GM10266 (cell line): ENCODE data around the gene PKHD1.

ENCODE experiments used
- DNase-seq: peaks from one replicate; pipeline ENCODE4 v3.0.0; 2012; ENCODE audit errors: extremely low spot score
- TF ChIP-seq, protein P1 (sequence below): IDR thresholded peaks from 2 replicates; pipeline ENCODE4 v1.5.1; 2012; ENCODE audit warnings: mild to moderate bottlenecking, low read depth; ENCODE audit not compliant: control insufficient read depth, insufficient read depth; ENCODE audit errors: missing control alignments

PKHD1 gene

DNA sequence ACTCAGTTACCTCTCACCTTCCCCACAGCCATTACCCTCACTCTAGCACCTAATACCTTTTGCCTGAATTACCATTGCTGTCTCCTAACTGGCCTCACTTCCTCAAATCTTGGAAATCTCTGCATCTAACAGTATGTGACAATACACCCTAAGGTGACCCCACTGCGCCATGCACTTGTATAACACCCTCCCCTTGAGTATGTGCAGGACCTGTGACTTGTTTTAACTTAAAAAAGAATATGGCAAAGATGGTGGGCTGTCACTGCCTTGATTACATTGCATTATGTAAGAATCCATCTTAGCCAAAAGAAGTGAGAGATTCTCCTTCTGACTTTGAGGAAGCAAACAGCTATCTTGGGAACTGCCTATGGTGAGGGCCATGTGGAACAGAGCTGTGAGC, 29.9 kb upstream of the PKHD1 start:
- no peak for DNase-seq
- TF ChIP-seq, protein P1, sequence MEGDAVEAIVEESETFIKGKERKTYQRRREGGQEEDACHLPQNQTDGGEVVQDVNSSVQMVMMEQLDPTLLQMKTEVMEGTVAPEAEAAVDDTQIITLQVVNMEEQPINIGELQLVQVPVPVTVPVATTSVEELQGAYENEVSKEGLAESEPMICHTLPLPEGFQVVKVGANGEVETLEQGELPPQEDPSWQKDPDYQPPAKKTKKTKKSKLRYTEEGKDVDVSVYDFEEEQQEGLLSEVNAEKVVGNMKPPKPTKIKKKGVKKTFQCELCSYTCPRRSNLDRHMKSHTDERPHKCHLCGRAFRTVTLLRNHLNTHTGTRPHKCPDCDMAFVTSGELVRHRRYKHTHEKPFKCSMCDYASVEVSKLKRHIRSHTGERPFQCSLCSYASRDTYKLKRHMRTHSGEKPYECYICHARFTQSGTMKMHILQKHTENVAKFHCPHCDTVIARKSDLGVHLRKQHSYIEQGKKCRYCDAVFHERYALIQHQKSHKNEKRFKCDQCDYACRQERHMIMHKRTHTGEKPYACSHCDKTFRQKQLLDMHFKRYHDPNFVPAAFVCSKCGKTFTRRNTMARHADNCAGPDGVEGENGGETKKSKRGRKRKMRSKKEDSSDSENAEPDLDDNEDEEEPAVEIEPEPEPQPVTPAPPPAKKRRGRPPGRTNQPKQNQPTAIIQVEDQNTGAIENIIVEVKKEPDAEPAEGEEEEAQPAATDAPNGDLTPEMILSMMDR = no peak

- TF ChIP-seq, protein P1 = no peak
- DNase-seq = no peak
These were observed 29.2 kb upstream of the PKHD1 start for GRCh38 chr6:52116605-52116948.

DNA sequence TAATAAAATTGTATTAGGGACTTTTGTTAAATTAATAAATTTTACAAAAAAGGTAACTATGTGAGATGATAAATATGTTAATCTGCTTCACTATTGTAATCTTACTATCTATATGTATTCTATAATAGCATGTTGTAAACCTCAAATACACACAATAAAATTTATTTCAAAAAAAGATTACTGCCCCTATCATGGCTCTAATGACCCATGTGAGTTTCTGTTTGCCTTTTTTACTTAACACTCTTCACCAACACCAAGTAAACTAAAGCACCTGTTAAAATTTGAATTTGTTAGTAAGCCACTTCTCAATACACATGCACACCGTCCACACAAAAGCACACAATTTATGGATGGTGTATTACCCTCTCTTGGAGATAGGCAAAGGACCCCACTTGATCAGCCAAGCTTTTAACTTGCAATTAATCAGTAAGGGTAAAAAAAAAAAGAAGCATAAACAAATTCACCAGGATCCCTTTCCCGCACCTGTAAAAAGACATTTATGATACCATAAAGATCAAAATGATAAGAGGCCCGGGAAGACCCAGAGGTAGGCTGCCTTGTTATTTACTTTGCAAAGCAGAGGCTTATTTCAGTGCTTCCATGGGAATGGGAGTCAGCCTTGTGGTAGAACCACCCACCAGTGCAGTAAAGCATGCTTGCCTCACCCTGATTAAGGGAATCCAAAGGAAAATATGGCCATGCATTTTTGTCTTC, 28.6 kb upstream of the PKHD1 start:
- TF ChIP-seq, protein P1 = no peak
- DNase-seq = no peak

DNA sequence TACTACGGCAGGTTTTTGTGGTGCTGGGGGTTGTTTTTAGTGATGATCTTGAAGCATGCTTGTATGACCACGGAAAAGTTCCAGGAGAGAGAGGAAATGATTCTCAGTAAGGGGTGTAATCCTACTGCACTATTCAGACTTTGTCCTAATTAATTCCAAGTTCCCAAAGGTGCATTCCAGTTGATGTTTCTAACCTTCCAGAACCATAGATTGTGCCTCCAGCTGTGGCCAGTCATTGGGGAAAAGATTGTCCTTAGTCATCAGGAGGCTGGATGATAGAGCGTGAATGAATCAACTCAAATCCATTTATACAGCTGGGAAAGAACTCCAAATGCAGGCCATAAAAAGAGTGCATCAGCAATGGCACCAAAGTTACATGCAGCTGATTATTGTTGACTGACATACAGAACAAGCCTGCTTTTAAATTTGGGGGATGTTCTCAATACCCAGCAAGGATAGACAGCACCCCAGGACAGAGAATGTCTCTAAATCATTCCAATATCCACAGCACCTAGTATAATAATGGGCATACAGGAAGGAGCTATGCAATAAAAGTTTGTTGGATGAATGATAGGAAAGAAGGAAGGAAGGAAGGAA, 27.8 kb upstream of the PKHD1 start:
- TF ChIP-seq, protein P1 = no peak

GRCh38 chr6:52109171-52109571, 21.8 kb upstream of the PKHD1 start:
- no peak for DNase-seq
- TF ChIP-seq, protein P1 = no peak

More for the DNA sequence above, 27.8 kb upstream of the PKHD1 start:
- no peak for DNase-seq

DNA sequence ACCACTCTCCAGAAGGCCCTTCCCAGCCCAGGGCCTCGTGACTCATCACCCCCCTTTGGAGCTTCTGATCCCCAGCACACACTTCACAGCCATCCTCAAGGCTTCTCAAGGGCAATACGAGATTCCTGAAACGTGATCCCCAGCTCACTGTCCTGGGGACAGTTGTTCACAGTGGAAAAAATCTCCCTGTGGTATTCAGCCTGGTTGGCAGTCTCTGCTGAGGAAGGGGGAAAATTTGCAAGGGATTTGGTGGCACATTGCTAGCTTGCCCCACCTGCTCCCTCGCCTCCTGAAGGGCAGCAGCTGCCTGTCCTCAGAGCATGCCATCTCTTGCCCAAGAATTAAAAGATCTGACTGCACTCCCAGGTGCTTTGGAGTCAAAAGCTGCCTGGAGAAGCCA, 20.7 kb upstream of the PKHD1 start:
- DNase-seq = no peak
- TF ChIP-seq, protein P1 = no peak

DNA sequence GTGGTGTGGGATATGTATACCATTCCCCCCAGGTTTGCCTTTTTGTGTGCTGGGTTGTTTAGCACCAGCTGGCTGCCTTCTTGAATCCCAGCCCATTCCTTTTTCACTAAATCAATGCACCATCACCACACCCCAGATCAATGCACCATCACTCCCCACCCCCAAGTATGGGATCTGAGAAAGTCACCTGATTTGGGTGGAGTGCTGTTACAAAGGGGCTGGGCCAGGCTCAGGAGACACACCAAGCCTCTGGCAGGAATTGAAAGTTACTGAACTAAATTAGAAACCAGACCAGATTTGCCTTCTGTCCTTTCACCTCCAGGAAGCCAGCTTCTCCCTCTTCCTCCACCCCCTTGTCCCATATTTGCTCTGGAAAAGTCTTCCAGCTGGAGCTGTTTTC, 19.6 kb upstream of the PKHD1 start:
- no peak for DNase-seq

More for the DNA sequence above, 19.6 kb upstream of the PKHD1 start:
- TF ChIP-seq, protein P1 = no peak
